ENCODE data around the gene IST1.

- TF ChIP-seq CTCF (IDR thresholded peaks at IDR 0.05) = no peak
- no peak for TF ChIP-seq POLR2A (IDR thresholded peaks at IDR 0.05)
These were observed 61.2 kb downstream of the IST1 start for GRCh38 chr16:71956486-71956885.
